ENCODE measurements around the gene CLIP1.

DNA sequence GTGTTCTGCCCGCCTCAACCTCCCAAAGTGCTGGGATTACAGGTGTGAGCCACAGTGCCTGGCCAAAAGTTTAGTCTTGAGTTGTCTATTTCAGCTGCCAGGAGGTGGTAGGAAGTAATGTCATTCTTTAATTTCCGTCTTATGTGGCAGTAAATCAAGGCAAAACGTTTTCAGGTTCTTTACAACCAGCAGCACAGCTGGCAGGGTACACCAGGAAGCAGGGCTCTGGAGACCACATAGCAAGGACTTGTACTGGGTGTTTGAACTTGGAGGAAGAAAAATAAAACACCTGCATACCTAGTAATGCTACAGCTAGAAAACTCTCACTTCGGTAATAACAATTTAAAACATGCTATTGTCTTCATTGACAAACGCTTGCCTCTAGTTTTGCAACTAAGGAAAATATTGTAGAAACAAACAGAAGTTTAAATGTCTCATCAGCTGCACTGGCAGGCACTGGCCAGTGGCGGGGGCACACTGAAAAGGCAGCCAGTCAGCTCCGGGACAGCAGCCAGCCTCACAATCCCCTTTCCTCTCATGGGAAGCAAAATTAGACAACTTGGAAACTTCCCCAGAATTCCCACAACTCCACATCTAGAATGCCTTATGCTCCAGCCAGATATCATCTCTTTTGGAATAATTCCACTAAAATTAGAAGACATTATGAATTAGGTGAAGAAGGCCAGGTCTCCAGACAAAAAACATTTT, 72.2 kb downstream of the CLIP1 start:
- TF ChIP-seq, protein P1, sequence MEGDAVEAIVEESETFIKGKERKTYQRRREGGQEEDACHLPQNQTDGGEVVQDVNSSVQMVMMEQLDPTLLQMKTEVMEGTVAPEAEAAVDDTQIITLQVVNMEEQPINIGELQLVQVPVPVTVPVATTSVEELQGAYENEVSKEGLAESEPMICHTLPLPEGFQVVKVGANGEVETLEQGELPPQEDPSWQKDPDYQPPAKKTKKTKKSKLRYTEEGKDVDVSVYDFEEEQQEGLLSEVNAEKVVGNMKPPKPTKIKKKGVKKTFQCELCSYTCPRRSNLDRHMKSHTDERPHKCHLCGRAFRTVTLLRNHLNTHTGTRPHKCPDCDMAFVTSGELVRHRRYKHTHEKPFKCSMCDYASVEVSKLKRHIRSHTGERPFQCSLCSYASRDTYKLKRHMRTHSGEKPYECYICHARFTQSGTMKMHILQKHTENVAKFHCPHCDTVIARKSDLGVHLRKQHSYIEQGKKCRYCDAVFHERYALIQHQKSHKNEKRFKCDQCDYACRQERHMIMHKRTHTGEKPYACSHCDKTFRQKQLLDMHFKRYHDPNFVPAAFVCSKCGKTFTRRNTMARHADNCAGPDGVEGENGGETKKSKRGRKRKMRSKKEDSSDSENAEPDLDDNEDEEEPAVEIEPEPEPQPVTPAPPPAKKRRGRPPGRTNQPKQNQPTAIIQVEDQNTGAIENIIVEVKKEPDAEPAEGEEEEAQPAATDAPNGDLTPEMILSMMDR (optimal IDR thresholded peaks at IDR 0.05 in 1 of 3, IDR thresholded peaks at IDR 0.05 in 1 of 3, conservative IDR thresholded peaks at IDR 0.05 in 1 of 3; ENCODE audit: extremely low read depth in 1 of 3, insufficient read depth in 2 of 3, low read length in 3 of 3): no peak
- TF ChIP-seq EZH2 (IDR thresholded peaks at IDR 0.05; ENCODE audit: low read length): no peak
